Activated naive CD4-positive, alpha-beta T cell treated with anti-CD3 and anti-CD28 coated beads, Interleukin-2, amount 50 U/mL, for 24 hours (primary cell): ENCODE measurements around the gene PTPRZ1.

ENCODE experiments used
- H3K27ac Mint-ChIP-seq: one replicate; pipeline ENCODE4 v1.8.0; 2021; ENCODE audit warnings: mild to moderate bottlenecking, mixed read lengths
- H3K27me3 Mint-ChIP-seq: one replicate; pipeline ENCODE4 v1.8.0; 2021; ENCODE audit warnings: mixed read lengths
- H3K36me3 Mint-ChIP-seq: one replicate; pipeline ENCODE4 v1.8.0; 2021; ENCODE audit warnings: mixed read lengths
- H3K4me1 Mint-ChIP-seq: one replicate; pipeline ENCODE4 v1.8.0; 2021; ENCODE audit warnings: mixed read lengths
- H3K4me3 Mint-ChIP-seq: one replicate; pipeline ENCODE4 v1.8.0; 2021; ENCODE audit warnings: mild to moderate bottlenecking, mixed read lengths
- H3K9me3 Mint-ChIP-seq: one replicate; pipeline ENCODE4 v1.8.0; 2021; ENCODE audit warnings: mixed read lengths

The PTPRZ1 gene

GRCh38 chr7:122038904-122039303, 165.9 kb downstream of the PTPRZ1 start:
- Mint-ChIP-seq H3K4me1 (no peaks in the 10 kb centered on the region), H3K27ac (no peak overlapping the region), H3K9me3 (no peaks in the 10 kb centered on the region), H3K27me3 (no peaks in the 10 kb centered on the region), H3K36me3 (no peaks in the 10 kb centered on the region), H3K4me3 (no peak overlapping the region)

GRCh38 chr7:122040147-122040546, 167.2 kb downstream of the PTPRZ1 start:
- Mint-ChIP-seq H3K36me3 (no peaks in the 10 kb centered on the region), H3K9me3 (no peaks in the 10 kb centered on the region), H3K27me3 (no peaks in the 10 kb centered on the region), H3K4me3 (no peak overlapping the region), H3K27ac (no peak overlapping the region), H3K4me1 (no peaks in the 10 kb centered on the region)

- peaks cover 2% of the 10 kb centered on the region for H3K27me3 Mint-ChIP-seq
These were observed 173.4 kb downstream of the PTPRZ1 start for GRCh38 chr7:122046402-122046801.

GRCh38 chr7:122054393-122054792, 181.4 kb downstream of the PTPRZ1 start:
- Mint-ChIP-seq H3K36me3 (no peaks in the 10 kb centered on the region), H3K27ac (no peak overlapping the region), H3K9me3 (no peaks in the 10 kb centered on the region), H3K4me3 (no peak overlapping the region), H3K27me3 (no peaks in the 10 kb centered on the region), H3K4me1 (no peaks in the 10 kb centered on the region)

More at GRCh38 chr7:122046402-122046801, 173.4 kb downstream of the PTPRZ1 start:
- Mint-ChIP-seq H3K4me1 (no peaks in the 10 kb centered on the region), H3K36me3 (no peaks in the 10 kb centered on the region), H3K9me3 (no peaks in the 10 kb centered on the region), H3K27ac (no peak overlapping the region), H3K4me3 (no peak overlapping the region)

GRCh38 chr7:122055073-122055472, 182.1 kb downstream of the PTPRZ1 start:
- Mint-ChIP-seq H3K4me1 (no peaks in the 10 kb centered on the region), H3K4me3 (no peak overlapping the region), H3K9me3 (no peaks in the 10 kb centered on the region)

GRCh38 chr7:122056977-122057376, 184.0 kb downstream of the PTPRZ1 start:
- Mint-ChIP-seq H3K9me3 (no peaks in the 10 kb centered on the region), H3K27ac (no peak overlapping the region)

More at GRCh38 chr7:122055073-122055472, 182.1 kb downstream of the PTPRZ1 start:
- H3K27ac Mint-ChIP-seq, result no peak overlapping the region
- H3K27me3 Mint-ChIP-seq, result no peaks in the 10 kb centered on the region
- H3K36me3 Mint-ChIP-seq, result no peaks in the 10 kb centered on the region

GRCh38 chr7:122059542-122059941, 186.6 kb downstream of the PTPRZ1 start:
- Mint-ChIP-seq H3K4me3 (no peak overlapping the region), H3K27me3 (no peaks in the 10 kb centered on the region), H3K27ac (no peak overlapping the region), H3K4me1 (no peaks in the 10 kb centered on the region), H3K36me3 (no peaks in the 10 kb centered on the region), H3K9me3 (no peaks in the 10 kb centered on the region)

More at GRCh38 chr7:122056977-122057376, 184.0 kb downstream of the PTPRZ1 start:
- Mint-ChIP-seq H3K27me3 (no peaks in the 10 kb centered on the region), H3K36me3 (no peaks in the 10 kb centered on the region), H3K4me1 (no peaks in the 10 kb centered on the region), H3K4me3 (no peak overlapping the region)

GRCh38 chr7:122063146-122063545, 190.2 kb downstream of the PTPRZ1 start:
- no peaks in the 10 kb centered on the region for H3K36me3 Mint-ChIP-seq
- no peaks in the 10 kb centered on the region for H3K27me3 Mint-ChIP-seq
- H3K4me1 Mint-ChIP-seq, result no peaks in the 10 kb centered on the region
- no peak overlapping the region for H3K4me3 Mint-ChIP-seq
- no peaks in the 10 kb centered on the region for H3K9me3 Mint-ChIP-seq
- H3K27ac Mint-ChIP-seq, result no peak overlapping the region

GRCh38 chr7:122064971-122065370, 192.0 kb downstream of the PTPRZ1 start:
- Mint-ChIP-seq H3K4me3 (no peak overlapping the region), H3K36me3 (no peaks in the 10 kb centered on the region), H3K27ac (no peak overlapping the region), H3K27me3 (no peaks in the 10 kb centered on the region), H3K9me3 (no peaks in the 10 kb centered on the region), H3K4me1 (no peaks in the 10 kb centered on the region)

- H3K27ac Mint-ChIP-seq, result no peak overlapping the region
- H3K4me1 Mint-ChIP-seq, result no peaks in the 10 kb centered on the region
- no peaks in the 10 kb centered on the region for H3K27me3 Mint-ChIP-seq
These were observed 194.1 kb downstream of the PTPRZ1 start for GRCh38 chr7:122067077-122067476.

GRCh38 chr7:122068046-122068445, 195.1 kb downstream of the PTPRZ1 start:
- H3K4me1 Mint-ChIP-seq, result no peaks in the 10 kb centered on the region
- H3K9me3 Mint-ChIP-seq, result no peaks in the 10 kb centered on the region
- H3K36me3 Mint-ChIP-seq, result no peaks in the 10 kb centered on the region
- no peaks in the 10 kb centered on the region for H3K27me3 Mint-ChIP-seq
- no peak overlapping the region for H3K27ac Mint-ChIP-seq
- H3K4me3 Mint-ChIP-seq, result no peak overlapping the region

More at GRCh38 chr7:122067077-122067476, 194.1 kb downstream of the PTPRZ1 start:
- H3K9me3 Mint-ChIP-seq, result no peaks in the 10 kb centered on the region
- no peak overlapping the region for H3K4me3 Mint-ChIP-seq
- no peaks in the 10 kb centered on the region for H3K36me3 Mint-ChIP-seq

- H3K9me3 Mint-ChIP-seq, result no peaks in the 10 kb centered on the region
- no peak overlapping the region for H3K27ac Mint-ChIP-seq
- no peaks in the 10 kb centered on the region for H3K4me1 Mint-ChIP-seq
- no peak overlapping the region for H3K4me3 Mint-ChIP-seq
- no peaks in the 10 kb centered on the region for H3K36me3 Mint-ChIP-seq
- H3K27me3 Mint-ChIP-seq, result no peaks in the 10 kb centered on the region
These were observed 196.0 kb downstream of the PTPRZ1 start for GRCh38 chr7:122068999-122069398.

- Mint-ChIP-seq H3K27ac (no peak overlapping the region), H3K4me3 (no peak overlapping the region), H3K27me3 (no peaks in the 10 kb centered on the region), H3K36me3 (no peaks in the 10 kb centered on the region), H3K4me1 (no peaks in the 10 kb centered on the region), H3K9me3 (peaks cover 4% of the 10 kb centered on the region)
These were observed 197.1 kb downstream of the PTPRZ1 start for GRCh38 chr7:122070062-122070461.

- no peaks in the 10 kb centered on the region for H3K4me1 Mint-ChIP-seq
- H3K27ac Mint-ChIP-seq, result no peak overlapping the region
- H3K9me3 Mint-ChIP-seq, result peaks cover 9% of the 10 kb centered on the region
- H3K36me3 Mint-ChIP-seq, result no peaks in the 10 kb centered on the region
- H3K27me3 Mint-ChIP-seq, result no peaks in the 10 kb centered on the region
- no peak overlapping the region for H3K4me3 Mint-ChIP-seq
These were observed 197.9 kb downstream of the PTPRZ1 start for GRCh38 chr7:122070834-122071233.

- Mint-ChIP-seq H3K27ac (no peak overlapping the region), H3K4me3 (no peak overlapping the region), H3K36me3 (no peaks in the 10 kb centered on the region), H3K4me1 (no peaks in the 10 kb centered on the region), H3K9me3 (peaks cover 9% of the 10 kb centered on the region), H3K27me3 (no peaks in the 10 kb centered on the region)
These were observed 199.3 kb downstream of the PTPRZ1 start for GRCh38 chr7:122072272-122072671.

GRCh38 chr7:122072924-122073599, 200.1 kb downstream of the PTPRZ1 start:
- Mint-ChIP-seq H3K4me3 (no peak overlapping the region), H3K27ac (no peak overlapping the region), H3K9me3 (peaks cover 9% of the 10 kb centered on the region)

GRCh38 chr7:122073635-122074034, 200.7 kb downstream of the PTPRZ1 start:
- no peak overlapping the region for H3K4me3 Mint-ChIP-seq
- no peaks in the 10 kb centered on the region for H3K4me1 Mint-ChIP-seq
- H3K27me3 Mint-ChIP-seq, result no peaks in the 10 kb centered on the region
- no peaks in the 10 kb centered on the region for H3K36me3 Mint-ChIP-seq
- H3K27ac Mint-ChIP-seq, result no peak overlapping the region
- H3K9me3 Mint-ChIP-seq, result peaks cover 9% of the 10 kb centered on the region

More at GRCh38 chr7:122072924-122073599, 200.1 kb downstream of the PTPRZ1 start:
- H3K27me3 Mint-ChIP-seq, result no peaks in the 10 kb centered on the region
- H3K36me3 Mint-ChIP-seq, result no peaks in the 10 kb centered on the region
- H3K4me1 Mint-ChIP-seq, result no peaks in the 10 kb centered on the region
